Nephron (organoid): ENCODE data around the gene MARCHF3.

Experiments
- H3K27ac Mint-ChIP-seq, 3 experiments: 2 replicates each; pipeline ENCODE4 v1.8.0; 2020; ENCODE audit warnings: mixed read lengths in 3 of 3, mild to moderate bottlenecking in 2 of 3, moderate library complexity in 1 of 3
- H3K27me3 Mint-ChIP-seq: 2 replicates; pipeline ENCODE4 v1.8.0; 2021; ENCODE audit warnings: low read depth, mild to moderate bottlenecking, moderate library complexity, mixed read lengths
- H3K36me3 Mint-ChIP-seq: 2 replicates; pipeline ENCODE4 v1.8.0; 2020; ENCODE audit warnings: low read depth, mixed read lengths
- H3K4me1 Mint-ChIP-seq: 2 replicates; pipeline ENCODE4 v1.8.0; 2020; ENCODE audit warnings: mixed read lengths
- H3K4me3 Mint-ChIP-seq, 3 experiments: 2 replicates each; pipeline ENCODE4 v1.8.0; 2020; ENCODE audit warnings: mild to moderate bottlenecking in 3 of 3, mixed read lengths in 3 of 3, moderate library complexity in 2 of 3
- H3K9me3 Mint-ChIP-seq: 2 replicates; pipeline ENCODE4 v1.8.0; 2020; ENCODE audit warnings: mixed read lengths
- CTCF ChIP-seq, 3 experiments: fragments of 200-600 bp; sonication (generic); IDR thresholded peaks; one replicate each; pipeline ENCODE4 v1.5.0; 2021; ENCODE audit warnings: antibody characterized with exemption in 3 of 3; ENCODE audit not compliant: unreplicated experiment in 3 of 3

The MARCHF3 gene

DNA sequence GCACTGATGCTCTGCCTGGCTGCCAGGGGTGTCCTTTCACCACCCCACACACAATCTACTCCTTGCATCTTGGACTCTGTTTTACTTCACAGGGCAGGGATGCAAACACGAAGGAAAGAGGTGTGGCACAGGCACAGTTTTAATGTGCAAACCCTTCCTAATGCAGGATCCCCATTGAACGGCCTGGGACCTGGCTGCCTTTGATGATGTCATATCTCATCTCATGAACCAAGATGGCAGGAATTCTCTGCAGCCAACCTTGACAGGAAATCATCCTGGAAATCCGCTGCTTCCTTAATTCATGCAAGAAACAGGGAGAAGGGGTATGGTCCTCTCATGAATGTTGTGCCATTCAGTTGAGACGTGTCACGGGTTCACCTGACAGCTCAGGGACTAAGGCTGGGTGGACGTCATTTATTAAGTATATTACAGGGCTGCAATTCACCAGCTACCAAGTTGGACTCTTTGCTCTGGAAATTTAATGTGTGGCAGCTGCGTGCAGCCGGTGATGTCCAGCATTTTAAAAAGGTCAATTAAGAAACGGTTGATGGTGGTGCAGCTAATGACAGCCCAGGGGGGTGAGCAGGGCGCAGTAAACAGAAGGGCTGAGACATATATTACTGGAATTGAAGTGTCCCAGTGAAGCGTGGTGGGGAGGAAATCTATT lies 161.9 kb downstream of the MARCHF3 start:
- Mint-ChIP-seq H3K27ac (peak overlapping the region; percentile 37 to 57 (median 53)), H3K4me3 (peak overlapping the region; percentile 67 to 75 (median 70)), H3K4me1 (peaks cover 33% of the 10 kb centered on the region), H3K36me3 (peaks cover 6% of the 10 kb centered on the region), H3K27me3 (no peaks in the 10 kb centered on the region), H3K9me3 (no peaks in the 10 kb centered on the region)
- TF ChIP-seq CTCF (IDR thresholded peaks at IDR 0.05; ENCODE audit: unreplicated experiment in 3 of 3) = no peak

DNA sequence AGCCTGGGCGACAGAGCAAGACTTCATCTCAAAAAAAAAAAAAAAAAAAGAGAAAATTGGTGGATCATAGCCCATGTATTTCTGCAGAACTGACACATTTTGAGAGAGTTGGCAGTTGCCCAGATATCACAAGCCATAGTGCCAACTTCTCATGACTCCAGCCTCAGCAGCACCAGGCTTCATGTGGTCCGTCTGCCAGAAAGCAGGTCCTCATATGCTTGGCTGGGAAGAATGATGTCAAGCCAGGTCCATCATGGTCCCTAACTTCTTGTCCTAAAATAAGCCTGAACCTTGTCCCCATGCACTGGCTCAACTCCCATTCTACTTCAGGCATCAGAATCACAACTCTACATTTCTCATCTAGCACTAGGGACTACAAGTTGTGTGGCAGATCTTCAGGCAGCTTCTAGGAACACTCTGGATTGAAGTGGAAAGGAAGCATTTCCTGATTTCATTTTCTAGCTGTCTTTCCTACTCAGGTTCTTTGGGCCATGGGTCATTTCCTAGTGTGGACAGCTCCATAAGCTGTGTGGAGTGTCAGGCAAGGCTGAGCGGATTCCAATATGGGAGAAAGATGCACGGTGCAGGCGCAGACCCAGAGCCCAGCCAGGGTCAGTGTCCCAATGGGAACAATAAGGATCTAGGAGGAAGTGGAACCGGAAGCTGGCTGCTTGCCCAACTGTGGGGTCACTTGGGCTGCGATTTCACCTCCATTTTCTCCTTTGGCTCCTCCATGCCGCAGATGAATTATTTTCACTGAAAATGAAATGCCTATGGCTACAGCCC lies 163.3 kb downstream of the MARCHF3 start:
- Mint-ChIP-seq H3K36me3 (peaks cover 6% of the 10 kb centered on the region), H3K4me3 (no peak overlapping the region), H3K27ac (peak overlapping the region in 1 of 3 experiments; percentile 9), H3K27me3 (no peaks in the 10 kb centered on the region), H3K9me3 (no peaks in the 10 kb centered on the region), H3K4me1 (peaks cover 20% of the 10 kb centered on the region)
- TF ChIP-seq CTCF (IDR thresholded peaks at IDR 0.05; ENCODE audit: unreplicated experiment in 3 of 3) = no peak

GRCh38 chr5:126865299-126865698 lies 165.1 kb downstream of the MARCHF3 start:
- Mint-ChIP-seq H3K4me1 (peaks cover 19% of the 10 kb centered on the region), H3K27me3 (no peaks in the 10 kb centered on the region), H3K9me3 (no peaks in the 10 kb centered on the region), H3K36me3 (peaks cover 3% of the 10 kb centered on the region), H3K27ac (no peak overlapping the region), H3K4me3 (no peak overlapping the region)
- TF ChIP-seq CTCF (IDR thresholded peaks at IDR 0.05; ENCODE audit: unreplicated experiment in 3 of 3) = no peak

GRCh38 chr5:126864042-126864688 lies 166.2 kb downstream of the MARCHF3 start:
- Mint-ChIP-seq H3K4me3 (no peak overlapping the region), H3K27me3 (no peaks in the 10 kb centered on the region), H3K9me3 (no peaks in the 10 kb centered on the region), H3K36me3 (peaks cover 3% of the 10 kb centered on the region), H3K27ac (no peak overlapping the region), H3K4me1 (peaks cover 16% of the 10 kb centered on the region)
- no peak for TF ChIP-seq CTCF (IDR thresholded peaks at IDR 0.05; ENCODE audit: unreplicated experiment in 3 of 3)

DNA sequence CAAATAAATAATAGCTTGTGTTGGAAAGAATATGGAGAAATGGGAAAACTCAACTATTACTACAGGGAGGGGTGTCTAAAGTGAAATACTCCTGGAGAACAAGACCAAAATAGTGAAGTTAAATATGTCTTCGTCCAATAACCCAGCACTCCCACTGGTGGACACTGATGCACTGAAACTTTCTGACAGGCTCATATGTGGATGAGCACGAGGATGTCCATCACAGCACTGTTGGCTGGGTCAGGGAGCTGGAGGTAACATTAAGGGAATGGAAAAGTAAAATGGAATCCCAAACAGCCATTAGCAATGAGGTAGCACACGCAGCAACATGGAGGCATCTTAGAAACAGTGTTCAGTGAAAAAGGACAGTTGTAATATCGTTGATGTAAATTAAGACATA lies 167.0 kb downstream of the MARCHF3 start:
- TF ChIP-seq CTCF (IDR thresholded peaks at IDR 0.05; ENCODE audit: unreplicated experiment in 3 of 3) = no peak
- Mint-ChIP-seq H3K27me3 (no peaks in the 10 kb centered on the region), H3K27ac (no peak overlapping the region), H3K9me3 (no peaks in the 10 kb centered on the region), H3K36me3 (peaks cover 3% of the 10 kb centered on the region), H3K4me1 (peaks cover 9% of the 10 kb centered on the region), H3K4me3 (no peak overlapping the region)
